K562 (cell line): ENCODE measurements around the gene CAMK1D. TPM values are rescaled to one million over a fixed set of nuclear protein-coding genes. Genes with fewer than 3 reads are reported as not detected.

Experiments
- ZBTB12 ChIP-seq: fragments of 250-450 bp; sonication (Bioruptor Pico); IDR thresholded peaks from 2 replicates; pipeline ENCODE4 v1.4.0; 2020
- ZNF407 ChIP-seq: fragments of 450-650 bp; IDR thresholded peaks from 2 replicates; pipeline ENCODE4 v1.6.1; 2016; ENCODE audit warnings: low read depth
- polyA plus RNA-seq, 8 experiments: library from polyadenylated mRNA; depleted of rRNA in 4 of 8; stranded (reverse) in 5 of 8; unstranded in 3 of 8; fragments of >200 nt; fragmentation: Nextera tagmentation in 2 of 8; fragmentation: Illumina TruSeq in 1 of 8; extraction: Ambion mirVana in 2 of 8; extraction: Trizol in 1 of 8; gene quantifications; 2 replicates each; pipeline versions ENCODE4 v1.2.1 to v1.2.3, GENCODE V29; 2011 to 2014; ENCODE audit warnings: inconsistent platforms in 1 of 8, missing spikeins in 1 of 8
- total RNA-seq, 7 experiments: library from RNA; depleted of rRNA in 6 of 7; stranded (reverse); fragments of >200 nt in 6 of 7; fragmentation: Illumina TruSeq in 2 of 7; extraction: Trizol in 2 of 7; gene quantifications; 2 replicates each; pipeline versions ENCODE4 v1.2.1 to v1.2.3, GENCODE V29; 2011 to 2021; ENCODE audit warnings: low replicate concordance in 1 of 7

CAMK1D gene
- total and polyA plus RNA-seq, 9 of the 15 experiments (the other 6 are each of a cell fraction or from before 2014, with no cell fraction given), result 0.12 to 0.24 (median 0.20) TPM; not detected in 5

GRCh38 chr10:12538491-12538995 is 189.2 kb downstream of the CAMK1D start (continued):
- TF ChIP-seq ZNF407, result no peak
- no peak for TF ChIP-seq ZBTB12 (CRISPR knock-in tag)
- TF ChIP-seq, all 486 proteins: peak for 0
